Hepatocyte (in vitro differentiated cells): ENCODE data around the gene MANBA. TPM values are rescaled to one million over a fixed set of nuclear protein-coding genes. Genes with fewer than 3 reads are reported as not detected.

Experiments
- DNase-seq: peaks from one replicate; pipeline ENCODE4 v3.0.0-alpha.2; 2016; ENCODE audit warnings: low spot score
- H2AFZ ChIP-seq: fragments of 200-600 bp; sonication (generic); 2 replicates; pipeline ENCODE4 v1.6.0; 2016; ENCODE audit warnings: antibody characterized with exemption, mild to moderate bottlenecking
- H3K27ac ChIP-seq: fragments of 200-600 bp; sonication (generic); 2 replicates; pipeline ENCODE4 v1.5.1; 2016; ENCODE audit warnings: mild to moderate bottlenecking
- H3K27me3 ChIP-seq: fragments of 200-600 bp; sonication (generic); 2 replicates; pipeline ENCODE4 v1.6.1; 2016
- H3K36me3 ChIP-seq: fragments of 200-600 bp; sonication (generic); replicated peaks from 2 replicates; pipeline ENCODE4 v1.5.1; 2016; ENCODE audit warnings: low read depth; ENCODE audit not compliant: insufficient read depth
- H3K4me1 ChIP-seq: fragments of 200-600 bp; sonication (generic); 2 replicates; pipeline ENCODE4 v1.5.1; 2016; ENCODE audit warnings: mild to moderate bottlenecking, moderate library complexity; ENCODE audit not compliant: insufficient read depth
- H3K4me2 ChIP-seq: fragments of 200-600 bp; sonication (generic); 2 replicates; pipeline ENCODE4 v1.6.0; 2016
- H3K4me3 ChIP-seq: fragments of 200-600 bp; sonication (generic); 2 replicates; pipeline ENCODE4 v1.5.1; 2016; ENCODE audit warnings: mild to moderate bottlenecking
- H3K79me2 ChIP-seq: fragments of 200-600 bp; sonication (generic); 2 replicates; pipeline ENCODE4 v1.6.0; 2017; ENCODE audit warnings: mild to moderate bottlenecking
- H3K9me2 ChIP-seq: fragments of 200-600 bp; sonication (generic); replicated peaks from 2 replicates; pipeline ENCODE4 v1.6.0; 2017; ENCODE audit warnings: mild to moderate bottlenecking; ENCODE audit not compliant: insufficient read depth
- H3K9me3 ChIP-seq: fragments of 200-600 bp; sonication (generic); 2 replicates; pipeline ENCODE4 v1.5.1; 2016; ENCODE audit warnings: low read depth, mild to moderate bottlenecking
- H4K20me1 ChIP-seq: fragments of 200-600 bp; sonication (generic); 2 replicates; pipeline ENCODE4 v1.6.0; 2016; ENCODE audit warnings: mild to moderate bottlenecking; ENCODE audit not compliant: insufficient read depth, poor library complexity, severe bottlenecking
- CTCF ChIP-seq: fragments of 200-600 bp; sonication (generic); IDR thresholded peaks from 2 replicates; pipeline ENCODE4 v1.5.1; 2016; ENCODE audit warnings: antibody characterized with exemption, mild to moderate bottlenecking; ENCODE audit not compliant: poor library complexity
- EZH2 ChIP-seq: fragments of 200-600 bp; sonication (generic); IDR thresholded peaks from 2 replicates; pipeline ENCODE4 v1.6.1; 2016; ENCODE audit warnings: antibody characterized with exemption, mild to moderate bottlenecking, borderline replicate concordance
- EZH2phosphoT487 ChIP-seq: fragments of 200-600 bp; sonication (generic); IDR thresholded peaks from one replicate; pipeline ENCODE4 v1.6.1; 2018; ENCODE audit warnings: antibody characterized with exemption, mild to moderate bottlenecking, low read depth, moderate library complexity; ENCODE audit not compliant: unreplicated experiment, severe bottlenecking
- WGBS: methylation state at CpG from one replicate; pipeline ENCODE4 v1.1.6; 2016; ENCODE audit warnings: low lambda C conversion rate; ENCODE audit errors: missing lambda C conversion rate; 5-methylcytosine and 5-hydroxymethylcytosine counted together
- polyA plus RNA-seq: library from polyadenylated mRNA; unstranded; fragments of >200 nt; fragmentation: Nextera tagmentation; extraction: Ambion mirVana; gene quantifications from 2 replicates; pipeline ENCODE4 v1.2.1, GENCODE V29; 2016
- total RNA-seq: library from RNA; depleted of rRNA; stranded (reverse); fragments of >200 nt; gene quantifications from 2 replicates; pipeline ENCODE4 v1.2.3, GENCODE V29; 2014

Gene MANBA
- total and polyA plus RNA-seq, 2 experiments from 2014 or later, result 52.0 to 98.1 TPM

- no peak overlapping the region for H3K4me3 ChIP-seq
- H3K9me2 ChIP-seq, result no peaks in the 10 kb centered on the region
- no peaks in the 10 kb centered on the region for H3K79me2 ChIP-seq
- H3K36me3 ChIP-seq, result no peaks in the 10 kb centered on the region
- H3K4me2 ChIP-seq, result no peak overlapping the region
- no peaks in the 10 kb centered on the region for H4K20me1 ChIP-seq
- H3K4me1 ChIP-seq, result no peaks in the 10 kb centered on the region
- TF ChIP-seq CTCF (no peak), EZH2phosphoT487 (no peak), EZH2 (no peak)
- no peak overlapping the region for H3K27ac ChIP-seq
- H3K9me3 ChIP-seq, result no peaks in the 10 kb centered on the region
- H2AFZ ChIP-seq, result no peak overlapping the region
- 99% methylated on average over 7 of the region's 7 CpGs for WGBS
- no peaks in the 10 kb centered on the region for H3K27me3 ChIP-seq
- no peak for DNase-seq
Measured at GRCh38 chr4:102606846-102607450, 153.8 kb downstream of the MANBA start.

DNA sequence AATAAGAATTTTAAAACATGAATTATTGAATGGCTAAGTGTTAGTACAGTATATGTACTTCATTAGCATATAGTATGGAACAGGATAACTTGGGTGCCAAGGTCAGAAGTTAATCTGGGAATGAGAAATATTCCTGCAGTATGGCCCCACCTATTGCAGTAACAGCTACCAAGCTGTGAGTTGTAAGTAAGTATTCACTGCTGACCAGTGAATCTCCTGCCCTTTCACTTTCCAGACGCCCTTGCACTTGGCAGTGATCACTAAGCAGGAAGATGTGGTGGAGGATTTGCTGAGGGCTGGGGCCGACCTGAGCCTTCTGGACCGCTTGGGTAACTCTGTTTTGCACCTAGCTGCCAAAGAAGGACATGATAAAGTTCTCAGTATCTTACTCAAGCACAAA, 154.5 kb downstream of the MANBA start:
- Histone ChIP-seq H3K9me2 (no peaks in the 10 kb centered on the region), H3K27ac (no peak overlapping the region), H3K27me3 (no peaks in the 10 kb centered on the region), H3K9me3 (no peaks in the 10 kb centered on the region), H3K4me2 (no peak overlapping the region), H2AFZ (no peak overlapping the region), H3K36me3 (no peaks in the 10 kb centered on the region), H3K4me1 (no peaks in the 10 kb centered on the region), H3K4me3 (no peak overlapping the region), H4K20me1 (no peaks in the 10 kb centered on the region), H3K79me2 (no peaks in the 10 kb centered on the region)
- 93% methylated on average over 3 of the region's 3 CpGs for WGBS
- TF ChIP-seq CTCF (no peak), EZH2 (no peak), EZH2phosphoT487 (no peak)
- DNase-seq, result no peak

DNA sequence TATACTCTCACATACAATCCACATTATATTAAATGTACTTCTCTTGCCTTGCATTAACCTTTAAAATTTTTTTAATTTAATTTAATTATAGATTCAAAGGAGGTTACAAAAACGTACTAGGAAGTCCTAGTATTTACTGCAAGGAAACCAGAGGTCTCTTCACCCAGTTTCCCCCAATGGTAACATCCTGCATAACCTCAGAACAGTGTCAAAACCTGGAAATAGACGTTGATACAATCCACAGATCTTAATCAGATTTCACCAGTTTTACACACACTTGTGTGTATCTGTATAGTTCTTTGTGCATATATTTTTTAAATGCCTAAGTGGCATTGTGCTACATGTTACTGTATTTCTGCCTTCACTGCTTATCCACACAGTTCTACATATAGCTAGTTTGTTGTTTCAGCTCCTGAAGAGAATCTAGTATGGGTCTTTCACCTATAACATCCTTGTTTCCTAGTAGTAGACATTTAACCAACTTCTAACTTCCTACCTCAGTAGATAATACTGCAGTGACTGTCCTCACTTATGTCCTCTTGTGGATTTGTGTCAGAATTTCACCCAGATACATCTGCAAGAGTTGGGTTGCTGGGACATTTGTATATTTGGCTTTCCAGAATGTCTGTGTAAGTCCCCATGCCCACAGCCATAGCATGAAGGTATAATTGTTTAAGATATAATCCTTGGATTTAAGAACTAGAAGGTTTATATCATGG, 156.4 kb downstream of the MANBA start:
- Histone ChIP-seq H3K4me3 (no peak overlapping the region), H4K20me1 (no peaks in the 10 kb centered on the region), H3K79me2 (no peaks in the 10 kb centered on the region), H3K4me2 (no peak overlapping the region), H3K4me1 (no peaks in the 10 kb centered on the region), H3K27me3 (no peaks in the 10 kb centered on the region), H3K9me2 (no peaks in the 10 kb centered on the region), H3K9me3 (no peaks in the 10 kb centered on the region), H3K27ac (no peak overlapping the region), H3K36me3 (no peaks in the 10 kb centered on the region), H2AFZ (no peak overlapping the region)
- TF ChIP-seq CTCF (no peak), EZH2 (no peak), EZH2phosphoT487 (no peak)
- WGBS, result 93% methylated on average over 2 of the region's 2 CpGs
- DNase-seq, result no peak
